Keratinocyte (primary cell): ENCODE measurements around the gene UAP1. TPM values are rescaled to one million over a fixed set of nuclear protein-coding genes. Genes with fewer than 3 reads are reported as not detected.

Experiments used
- DNase-seq: peaks from one replicate; pipeline ENCODE4 v3.0.0-alpha.2; 2011; ENCODE audit warnings: low read depth, missing footprints, low spot score
- FAIRE-seq: peaks from 2 replicates; lab custom pipeline; 2011; peaks lifted over from hg19 to GRCh38; lab: Jason Lieb, UNC
- H2AFZ ChIP-seq: 2 replicates; pipeline ENCODE4 v1.6.0; 2012; ENCODE audit warnings: low read length, control low read depth, inconsistent platforms; ENCODE audit not compliant: control insufficient read depth
- H3K27ac ChIP-seq: 2 replicates; pipeline ENCODE4 v1.5.1; 2011; ENCODE audit warnings: low read length; ENCODE audit not compliant: control insufficient read depth, insufficient read depth
- H3K27me3 ChIP-seq: 3 replicates; pipeline ENCODE4 v1.6.0; 2011; ENCODE audit warnings: low read length; ENCODE audit not compliant: control insufficient read depth, insufficient read depth; ENCODE audit errors: extremely low read depth
- H3K36me3 ChIP-seq, 2 experiments: 2 replicates in 1 of 2; 3 replicates in 1 of 2; pipeline ENCODE4 v1.5.1; 2011; ENCODE audit warnings: low read length in 2 of 2, mild to moderate bottlenecking in 1 of 2; ENCODE audit not compliant: control insufficient read depth in 2 of 2, insufficient read depth in 2 of 2; ENCODE audit errors: extremely low read depth in 1 of 2
- H3K4me1 ChIP-seq: 3 replicates; pipeline ENCODE4 v1.5.1; 2011; ENCODE audit warnings: low read length; ENCODE audit not compliant: control insufficient read depth, insufficient read depth; ENCODE audit errors: extremely low read depth
- H3K4me2 ChIP-seq: 3 replicates; pipeline ENCODE4 v1.6.0; 2011; ENCODE audit warnings: low read depth, low read length; ENCODE audit not compliant: control insufficient read depth, insufficient read depth; ENCODE audit errors: extremely low read depth
- H3K4me3 ChIP-seq, 3 experiments: fragments of 200-600 bp in 1 of 3; sonication (generic) in 1 of 3; 2 replicates in 2 of 3; 3 replicates in 1 of 3; pipeline ENCODE4 v1.5.1; 2011 to 2016; ENCODE audit warnings: low read length in 3 of 3, mild to moderate bottlenecking in 3 of 3, control low read depth in 2 of 3, inconsistent platforms in 1 of 3, low read depth in 1 of 3, mixed read lengths in 1 of 3, mixed run types in 1 of 3, moderate library complexity in 1 of 3; ENCODE audit not compliant: control insufficient read depth in 2 of 3, insufficient read depth in 2 of 3; ENCODE audit errors: extremely low read depth in 1 of 3
- H3K79me2 ChIP-seq: 2 replicates; pipeline ENCODE4 v1.6.0; 2012; ENCODE audit warnings: low read length; ENCODE audit not compliant: control insufficient read depth, insufficient read depth
- H3K9ac ChIP-seq: 3 replicates; pipeline ENCODE4 v1.6.0; 2011; ENCODE audit warnings: low read length; ENCODE audit not compliant: control insufficient read depth, insufficient read depth; ENCODE audit errors: extremely low read depth
- H3K9me1 ChIP-seq: 3 replicates; pipeline ENCODE4 v1.6.0; 2011; ENCODE audit warnings: low read length; ENCODE audit not compliant: control insufficient read depth, insufficient read depth; ENCODE audit errors: extremely low read depth
- H3K9me3 ChIP-seq: 2 replicates; pipeline ENCODE4 v1.5.1; 2012; ENCODE audit warnings: low read depth, low read length; ENCODE audit not compliant: control insufficient read depth
- H4K20me1 ChIP-seq: 3 replicates; pipeline ENCODE4 v1.6.0; 2011; ENCODE audit warnings: low read length; ENCODE audit not compliant: control insufficient read depth, insufficient read depth; ENCODE audit errors: extremely low read depth
- EZH2 ChIP-seq: IDR thresholded peaks from one replicate; pipeline ENCODE4 v1.6.1; 2012; ENCODE audit warnings: inconsistent platforms, mild to moderate bottlenecking, low read length, moderate library complexity
- dilution Hi-C: fragments of 300-500 bp; cut with MboI; formaldehyde crosslinking; loops from one replicate; pipeline ENCODE4 v1.7.0; 2020; ENCODE audit warnings: low sequenced_read_pairs; ENCODE audit not compliant: extremely low pct_ligation_motif_present
- polyA plus RNA-seq, 5 experiments: library from polyadenylated mRNA; depleted of rRNA in 3 of 5; stranded (reverse) in 3 of 5; stranded (forward) in 1 of 5; unstranded in 1 of 5; fragments of >200 nt; gene quantifications; 1 replicate in 1 of 5; 2 replicates in 3 of 5; 3 replicates in 1 of 5; pipeline versions ENCODE4 v1.2.1 to v1.2.3, GENCODE V29; 2011 to 2012; ENCODE audit warnings: missing spikeins in 2 of 5, low read depth in 1 of 5, low replicate concordance in 1 of 5
- TF ChIP-seq, protein P1 (sequence below), 3 experiments: IDR thresholded peaks in 1 of 3; conservative IDR thresholded peaks in 1 of 3; optimal IDR thresholded peaks in 1 of 3; 2 replicates in 2 of 3; 3 replicates in 1 of 3; pipeline versions ENCODE3 to v1.5.1; 2011; ENCODE audit warnings: low read length in 3 of 3, mild to moderate bottlenecking in 3 of 3, moderate library complexity in 2 of 3, control low read depth in 1 of 3, inconsistent platforms in 1 of 3; ENCODE audit not compliant: insufficient read depth in 2 of 3; ENCODE audit errors: extremely low read depth in 1 of 3

The UAP1 gene
- polyA plus RNA-seq, 1 donor (not counting 4 experiments of a cell fraction or from before 2014, with no cell fraction given): 150 TPM

DNA sequence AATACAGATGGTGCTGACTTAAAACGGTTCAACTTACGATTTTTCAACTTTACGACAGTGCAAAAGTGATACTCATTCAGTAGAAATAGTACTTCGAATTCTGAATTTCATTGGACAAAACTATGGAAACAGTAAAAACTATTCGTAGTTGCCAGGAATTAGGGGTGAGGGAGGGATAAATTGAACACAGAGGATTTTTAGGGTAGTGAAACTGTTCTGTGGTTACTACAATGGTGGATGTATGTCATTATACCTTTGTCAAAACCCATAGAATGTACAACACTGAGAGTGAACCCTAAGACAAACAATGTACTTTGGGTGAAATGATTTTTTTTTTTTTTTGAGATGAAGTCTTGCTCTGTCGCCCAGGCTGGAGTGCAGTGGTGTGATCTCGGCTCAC lies 78.2 kb downstream of the UAP1 start:
- FAIRE-seq: no peak
- dilution Hi-C loops: no loop called here
- H3K79me2 ChIP-seq: no peaks in the 10 kb centered on the region

DNA sequence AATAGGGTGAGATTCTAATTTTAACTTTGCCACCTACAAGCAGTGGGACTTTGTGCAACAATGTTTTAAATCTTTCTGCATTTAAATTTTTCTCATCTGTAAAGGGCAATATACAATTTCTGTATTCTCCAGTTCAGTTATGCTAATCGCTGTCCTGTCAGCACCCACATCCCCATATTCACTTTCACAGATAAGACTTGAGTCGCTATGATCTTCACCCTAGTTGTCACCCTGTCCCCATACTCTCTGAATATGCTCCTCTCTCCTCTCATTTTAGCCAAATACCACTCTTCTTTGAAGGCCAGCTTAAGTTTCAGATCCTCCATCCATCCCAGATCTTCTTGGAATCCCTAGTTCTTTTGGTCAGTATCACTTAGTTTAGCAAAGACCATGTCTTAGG lies 79.6 kb downstream of the UAP1 start:
- TF ChIP-seq EZH2: no peak
- TF ChIP-seq, protein P1, sequence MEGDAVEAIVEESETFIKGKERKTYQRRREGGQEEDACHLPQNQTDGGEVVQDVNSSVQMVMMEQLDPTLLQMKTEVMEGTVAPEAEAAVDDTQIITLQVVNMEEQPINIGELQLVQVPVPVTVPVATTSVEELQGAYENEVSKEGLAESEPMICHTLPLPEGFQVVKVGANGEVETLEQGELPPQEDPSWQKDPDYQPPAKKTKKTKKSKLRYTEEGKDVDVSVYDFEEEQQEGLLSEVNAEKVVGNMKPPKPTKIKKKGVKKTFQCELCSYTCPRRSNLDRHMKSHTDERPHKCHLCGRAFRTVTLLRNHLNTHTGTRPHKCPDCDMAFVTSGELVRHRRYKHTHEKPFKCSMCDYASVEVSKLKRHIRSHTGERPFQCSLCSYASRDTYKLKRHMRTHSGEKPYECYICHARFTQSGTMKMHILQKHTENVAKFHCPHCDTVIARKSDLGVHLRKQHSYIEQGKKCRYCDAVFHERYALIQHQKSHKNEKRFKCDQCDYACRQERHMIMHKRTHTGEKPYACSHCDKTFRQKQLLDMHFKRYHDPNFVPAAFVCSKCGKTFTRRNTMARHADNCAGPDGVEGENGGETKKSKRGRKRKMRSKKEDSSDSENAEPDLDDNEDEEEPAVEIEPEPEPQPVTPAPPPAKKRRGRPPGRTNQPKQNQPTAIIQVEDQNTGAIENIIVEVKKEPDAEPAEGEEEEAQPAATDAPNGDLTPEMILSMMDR (optimal IDR thresholded peaks at IDR 0.05 in 1 of 3, IDR thresholded peaks at IDR 0.05 in 1 of 3, conservative IDR thresholded peaks at IDR 0.05 in 1 of 3; ENCODE audit: extremely low read depth in 1 of 3, insufficient read depth in 2 of 3, low read length in 3 of 3): no peak
- Histone ChIP-seq H3K27ac (no peak overlapping the region), H4K20me1 (no peaks in the 10 kb centered on the region)

More for the DNA sequence above, 78.2 kb downstream of the UAP1 start:
- no peak overlapping the region for H2AFZ ChIP-seq
- no peaks in the 10 kb centered on the region for H4K20me1 ChIP-seq
- no peak for DNase-seq
- H3K9me1 ChIP-seq: no peaks in the 10 kb centered on the region
- no peak overlapping the region for H3K9ac ChIP-seq
- no peak overlapping the region for H3K4me2 ChIP-seq
- no peak for TF ChIP-seq EZH2
- TF ChIP-seq, protein P1 (optimal IDR thresholded peaks at IDR 0.05 in 1 of 3, IDR thresholded peaks at IDR 0.05 in 1 of 3, conservative IDR thresholded peaks at IDR 0.05 in 1 of 3; ENCODE audit: extremely low read depth in 1 of 3, insufficient read depth in 2 of 3, low read length in 3 of 3): no peak
- H3K4me1 ChIP-seq: no peaks in the 10 kb centered on the region
- H3K27me3 ChIP-seq: no peaks in the 10 kb centered on the region
- no peak overlapping the region for H3K4me3 ChIP-seq
- H3K36me3 ChIP-seq: no peaks in the 10 kb centered on the region
- no peaks in the 10 kb centered on the region for H3K9me3 ChIP-seq
- H3K27ac ChIP-seq: no peak overlapping the region

More for the DNA sequence above, 79.6 kb downstream of the UAP1 start:
- Histone ChIP-seq H3K4me1 (no peaks in the 10 kb centered on the region), H3K9ac (no peak overlapping the region), H3K9me1 (no peaks in the 10 kb centered on the region), H3K4me3 (no peak overlapping the region), H3K27me3 (no peaks in the 10 kb centered on the region), H2AFZ (no peak overlapping the region), H3K4me2 (no peak overlapping the region), H3K36me3 (no peaks in the 10 kb centered on the region), H3K9me3 (no peaks in the 10 kb centered on the region), H3K79me2 (no peaks in the 10 kb centered on the region)
- dilution Hi-C loops: no loop called here
- DNase-seq (no peak), FAIRE-seq (no peak)
